ENCODE data around the gene FZD4. TPM values are rescaled to one million over a fixed set of nuclear protein-coding genes. Genes with fewer than 3 reads are reported as not detected.

Gene FZD4
- polyA plus RNA-seq, 1 donor from 2014 or later, result 0.76 TPM

DNA sequence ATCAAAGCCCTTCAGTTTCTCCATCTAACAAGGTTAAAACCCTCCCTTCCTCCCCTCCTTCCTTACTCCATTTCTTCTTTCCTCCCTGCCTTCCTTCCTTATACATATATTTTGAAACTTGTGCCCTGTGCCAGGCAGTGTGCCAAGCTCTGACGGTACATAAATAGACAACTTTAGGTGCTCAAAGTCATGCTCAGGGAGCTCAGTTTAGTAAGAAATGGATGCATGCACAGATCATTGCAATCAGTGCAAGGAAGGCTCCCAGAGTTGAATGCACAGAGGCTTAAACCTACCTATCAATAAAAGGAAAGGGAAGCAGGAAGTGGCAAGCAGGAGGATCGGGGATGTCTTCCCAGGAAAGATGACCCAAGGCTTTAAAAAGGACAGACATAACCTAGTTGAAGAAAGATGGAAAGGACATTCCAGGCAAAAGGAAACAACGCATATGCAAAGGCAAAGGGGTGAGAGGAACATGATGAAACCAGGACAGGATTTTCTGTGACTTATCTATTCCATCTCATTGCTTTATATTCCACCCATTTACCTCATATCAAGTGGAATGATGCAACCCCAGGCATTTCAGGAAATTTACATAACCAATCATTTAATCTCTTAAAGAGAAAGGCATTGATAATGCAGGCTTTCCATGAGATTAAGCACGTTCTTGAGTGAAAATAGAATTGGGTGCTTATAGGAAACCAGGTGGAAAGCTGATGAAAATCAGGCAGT lies 13.2 kb downstream of the FZD4 start:
- no peaks in the 10 kb centered on the region for H3K36me3 ChIP-seq (ENCODE audit: insufficient read depth, low read length)
- TF ChIP-seq EP300 (conservative IDR thresholded peaks at IDR 0.05; ENCODE audit: poor library complexity, severe bottlenecking) (no peak), CTCF (IDR thresholded peaks at IDR 0.05; ENCODE audit: poor library complexity, severe bottlenecking) (no peak), SMC3 (conservative IDR thresholded peaks at IDR 0.05; ENCODE audit: poor library complexity) (no peak), MXI1 (conservative IDR thresholded peaks at IDR 0.05; ENCODE audit: poor library complexity, severe bottlenecking) (no peak), TAF1 (IDR thresholded peaks at IDR 0.05; ENCODE audit: low read depth) (no peak), POLR2AphosphoS5 (IDR thresholded peaks at IDR 0.05) (no peak), EZH2 (IDR thresholded peaks at IDR 0.05; ENCODE audit: borderline replicate concordance, insufficient read depth, low read length, poor library complexity, severe bottlenecking) (no peak), RAD21 (conservative IDR thresholded peaks at IDR 0.05) (no peak), REST (IDR thresholded peaks at IDR 0.05; ENCODE audit: borderline replicate concordance) (no peak)
- no peaks in the 10 kb centered on the region for H4K20me1 ChIP-seq (ENCODE audit: insufficient read depth)
- H3K4me2 ChIP-seq (ENCODE audit: low read length), result no peak overlapping the region
- no peak overlapping the region for H3K9ac ChIP-seq (ENCODE audit: low read length)
- H3F3A ChIP-seq (ENCODE audit: insufficient read depth, low read length, poor library complexity, severe bottlenecking), result no peaks in the 10 kb centered on the region
- no peaks in the 10 kb centered on the region for H3K27me3 ChIP-seq (ENCODE audit: insufficient read depth, low read depth, low read length)
- H3K79me2 ChIP-seq (replicated peaks; ENCODE audit: insufficient read depth, low read length), result no peaks in the 10 kb centered on the region
- H3K9me2 ChIP-seq (ENCODE audit: insufficient read depth, low read length), result no peaks in the 10 kb centered on the region
- no peak overlapping the region for H3K27ac ChIP-seq (ENCODE audit: low read length)
- no peak overlapping the region for H3K4me3 ChIP-seq (ENCODE audit: low read length)
- H2AFZ ChIP-seq (ENCODE audit: low read depth, low read length), result no peak overlapping the region
- H3K9me3 ChIP-seq (ENCODE audit: low read length), result no peaks in the 10 kb centered on the region

DNA sequence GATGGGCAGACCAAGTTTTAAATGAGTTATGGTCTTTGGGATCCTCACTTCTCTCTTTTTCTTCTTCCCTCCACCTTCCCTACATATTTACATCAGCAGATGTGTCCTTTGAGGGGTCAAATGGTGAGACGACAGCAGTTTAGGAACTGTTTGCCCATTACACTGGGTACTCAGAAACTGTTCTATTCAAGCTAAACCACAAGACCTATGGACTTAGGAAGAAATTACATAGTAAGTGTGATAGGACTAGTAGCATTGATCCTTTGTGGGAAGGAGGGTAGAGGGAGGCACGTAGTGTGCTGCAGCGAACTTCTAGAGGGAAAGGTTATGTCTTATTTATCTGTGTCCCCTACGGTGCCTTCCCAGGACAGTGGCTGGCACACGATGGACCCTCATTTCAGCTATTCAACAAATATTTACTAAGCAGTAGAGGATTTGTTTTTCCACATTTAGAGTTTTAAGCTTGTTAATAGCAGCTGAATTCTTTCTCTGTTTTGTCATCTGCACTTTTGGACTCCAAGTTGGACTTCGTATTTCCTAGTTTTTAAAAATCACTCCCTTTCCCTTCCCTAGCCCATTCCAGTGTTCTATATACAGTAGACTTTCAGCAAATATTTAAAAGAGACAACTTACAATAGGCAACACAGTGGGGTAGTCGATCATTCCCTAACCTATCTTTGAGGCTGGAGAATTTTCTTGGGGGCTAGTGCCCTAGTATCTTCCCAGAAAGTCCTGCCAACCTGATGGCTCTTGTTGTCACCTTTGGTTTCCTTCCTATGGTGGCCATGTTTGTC lies 13.9 kb downstream of the FZD4 start:
- Histone ChIP-seq H3K9ac (ENCODE audit: low read length) (no peak overlapping the region), H3K4me3 (ENCODE audit: low read length) (no peak overlapping the region), H3K9me2 (ENCODE audit: insufficient read depth, low read length) (no peaks in the 10 kb centered on the region), H3K79me2 (replicated peaks; ENCODE audit: insufficient read depth, low read length) (no peaks in the 10 kb centered on the region), H3K4me2 (ENCODE audit: low read length) (no peak overlapping the region), H3F3A (ENCODE audit: insufficient read depth, low read length, poor library complexity, severe bottlenecking) (no peaks in the 10 kb centered on the region), H3K9me3 (ENCODE audit: low read length) (no peaks in the 10 kb centered on the region), H3K36me3 (ENCODE audit: insufficient read depth, low read length) (no peaks in the 10 kb centered on the region), H3K27ac (ENCODE audit: low read length) (no peak overlapping the region), H4K20me1 (ENCODE audit: insufficient read depth) (no peaks in the 10 kb centered on the region), H3K27me3 (ENCODE audit: insufficient read depth, low read depth, low read length) (no peaks in the 10 kb centered on the region), H2AFZ (ENCODE audit: low read depth, low read length) (no peak overlapping the region)
- TF ChIP-seq SMC3 (conservative IDR thresholded peaks at IDR 0.05; ENCODE audit: poor library complexity) (no peak), REST (IDR thresholded peaks at IDR 0.05; ENCODE audit: borderline replicate concordance) (no peak), EP300 (conservative IDR thresholded peaks at IDR 0.05; ENCODE audit: poor library complexity, severe bottlenecking) (no peak), TAF1 (IDR thresholded peaks at IDR 0.05; ENCODE audit: low read depth) (no peak), CTCF (IDR thresholded peaks at IDR 0.05; ENCODE audit: poor library complexity, severe bottlenecking) (no peak), MXI1 (conservative IDR thresholded peaks at IDR 0.05; ENCODE audit: poor library complexity, severe bottlenecking) (no peak), EZH2 (IDR thresholded peaks at IDR 0.05; ENCODE audit: borderline replicate concordance, insufficient read depth, low read length, poor library complexity, severe bottlenecking) (no peak), POLR2AphosphoS5 (IDR thresholded peaks at IDR 0.05) (no peak), RAD21 (conservative IDR thresholded peaks at IDR 0.05) (no peak)
